Trophoblast cell (in vitro differentiated cells and primary cell): ENCODE data around the gene PCGF2.
A peak's percentile ranks its signal among the peaks of the same experiment; 100 is the strongest.

Experiments used
- DNase-seq, 2 donors: peaks; one replicate each; pipeline ENCODE4 v3.0.0-alpha.2; 2016
- H2AFZ ChIP-seq: 2 replicates; pipeline ENCODE4 v1.6.1; 2013; ENCODE audit warnings: low read length, moderate library complexity, mild to moderate bottlenecking; ENCODE audit not compliant: insufficient read depth, poor library complexity
- H2AK5ac ChIP-seq: 2 replicates; pipeline ENCODE4 v1.6.1; 2013; ENCODE audit warnings: mild to moderate bottlenecking, low read length
- H2BK120ac ChIP-seq: 2 replicates; pipeline ENCODE4 v1.6.1; 2013; ENCODE audit warnings: low read length, mild to moderate bottlenecking, moderate library complexity; ENCODE audit not compliant: insufficient read depth, poor library complexity
- H2BK12ac ChIP-seq: 2 replicates; pipeline ENCODE4 v1.6.1; 2013; ENCODE audit warnings: mild to moderate bottlenecking, low read length, moderate library complexity
- H2BK5ac ChIP-seq: 2 replicates; pipeline ENCODE4 v1.6.1; 2013; ENCODE audit warnings: low read length, low read depth, moderate library complexity, mild to moderate bottlenecking; ENCODE audit not compliant: poor library complexity
- H3K14ac ChIP-seq: 2 replicates; pipeline ENCODE4 v1.6.1; 2013; ENCODE audit warnings: mild to moderate bottlenecking, low read length
- H3K18ac ChIP-seq: 2 replicates; pipeline ENCODE4 v1.6.1; 2013; ENCODE audit warnings: mild to moderate bottlenecking, low read length
- H3K23ac ChIP-seq: 2 replicates; pipeline ENCODE4 v1.6.1; 2013; ENCODE audit warnings: low read length
- H3K27ac ChIP-seq: 2 replicates; pipeline ENCODE4 v1.5.1; 2013; ENCODE audit warnings: low read depth, mild to moderate bottlenecking, inconsistent platforms, low read length, moderate library complexity
- H3K27me3 ChIP-seq: 2 replicates; pipeline ENCODE4 v1.6.1; 2013; ENCODE audit warnings: inconsistent platforms, mild to moderate bottlenecking, low read length, moderate library complexity; ENCODE audit not compliant: insufficient read depth
- H3K36me3 ChIP-seq, 2 experiments: 1 replicate in 1 of 2; 2 replicates in 1 of 2; pipeline ENCODE4 v1.6.1; 2013; ENCODE audit warnings: low read length in 2 of 2, mild to moderate bottlenecking in 2 of 2, moderate library complexity in 1 of 2; ENCODE audit not compliant: insufficient read depth in 2 of 2, control insufficient read depth in 1 of 2
- H3K4ac ChIP-seq: 2 replicates; pipeline ENCODE4 v1.6.1; 2013; ENCODE audit warnings: low read depth, mild to moderate bottlenecking, low read length, moderate library complexity
- H3K4me1 ChIP-seq, 2 experiments: 1 replicate in 1 of 2; 2 replicates in 1 of 2; pipeline ENCODE4 v1.6.1; 2013; ENCODE audit warnings: low read length in 2 of 2, mild to moderate bottlenecking in 2 of 2, moderate library complexity in 1 of 2; ENCODE audit not compliant: insufficient read depth in 2 of 2, control insufficient read depth in 1 of 2
- H3K4me2 ChIP-seq: 2 replicates; pipeline ENCODE4 v1.6.1; 2013; ENCODE audit warnings: inconsistent platforms, mild to moderate bottlenecking, low read length, moderate library complexity
- H3K4me3 ChIP-seq: 2 replicates; pipeline ENCODE4 v1.5.1; 2013; ENCODE audit warnings: mild to moderate bottlenecking, low read depth, low read length, inconsistent platforms
- H3K79me1 ChIP-seq: one replicate; pipeline ENCODE4 v1.6.1; 2013; ENCODE audit warnings: low read length
- H3K79me2 ChIP-seq: 2 replicates; pipeline ENCODE4 v1.6.1; 2013; ENCODE audit warnings: low read length, mild to moderate bottlenecking; ENCODE audit not compliant: control insufficient read depth, insufficient read depth, poor library complexity
- H3K9ac ChIP-seq: 2 replicates; pipeline ENCODE4 v1.6.1; 2013; ENCODE audit warnings: mild to moderate bottlenecking, low read length
- H3K9me3 ChIP-seq: 2 replicates; pipeline ENCODE4 v1.6.1; 2013; ENCODE audit warnings: low read depth, mild to moderate bottlenecking, control low read depth, inconsistent platforms, low read length; ENCODE audit not compliant: insufficient read depth
- H4K12ac ChIP-seq: 2 replicates; pipeline ENCODE4 v1.6.1; 2013; ENCODE audit warnings: low read depth, mild to moderate bottlenecking, low read length, moderate library complexity
- H4K8ac ChIP-seq: 2 replicates; pipeline ENCODE4 v1.6.1; 2013; ENCODE audit warnings: low read depth, mild to moderate bottlenecking, low read length, moderate library complexity
- H4K91ac ChIP-seq: one replicate; pipeline ENCODE4 v1.6.1; 2013; ENCODE audit warnings: low read depth, mild to moderate bottlenecking, low read length, moderate library complexity
- WGBS: extraction: QIAGEN DNeasy Blood & Tissue Kit; methylation state at CpG from one replicate; pipeline ENCODE4 v1.1.7; 2013; ENCODE audit warnings: missing lambda C conversion rate; ENCODE audit not compliant: insufficient read length, insufficient coverage; ENCODE audit errors: extremely low coverage; 5-methylcytosine and 5-hydroxymethylcytosine counted together

The PCGF2 gene

DNA sequence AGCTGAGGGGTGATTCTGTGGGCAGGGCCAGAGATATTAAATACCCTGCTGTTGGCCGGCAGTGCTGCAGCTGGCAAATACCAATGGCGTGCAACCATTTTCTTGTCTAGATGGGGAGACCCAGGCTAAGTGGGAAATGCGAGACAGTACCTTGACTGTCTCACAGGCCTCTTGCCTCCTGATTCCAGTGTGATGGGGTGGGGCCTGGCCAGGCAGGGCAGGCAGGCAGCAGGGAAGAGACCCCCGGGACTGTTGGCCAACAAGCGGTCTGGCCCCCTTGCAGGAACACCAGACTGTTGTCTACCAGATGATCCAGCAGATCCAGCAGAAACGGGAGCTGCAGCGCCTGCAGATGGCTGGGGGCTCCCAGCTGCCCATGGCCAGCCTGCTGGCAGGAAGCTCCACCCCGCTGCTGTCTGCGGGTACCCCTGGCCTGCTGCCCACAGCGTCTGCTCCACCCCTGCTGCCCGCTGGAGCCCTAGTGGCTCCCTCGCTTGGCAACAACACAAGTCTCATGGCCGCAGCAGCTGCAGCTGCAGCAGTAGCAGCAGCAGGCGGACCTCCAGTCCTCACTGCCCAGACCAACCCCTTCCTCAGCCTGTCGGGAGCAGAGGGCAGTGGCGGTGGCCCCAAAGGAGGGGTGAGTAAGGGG, 23.7 kb downstream of the PCGF2 start:
- Histone ChIP-seq H3K14ac (no peak overlapping the region), H2BK120ac (no peak overlapping the region), H3K9ac (no peak overlapping the region), H3K36me3 (peaks cover 11 to 25% of the 10 kb centered on the region in 2 experiments), H2BK12ac (no peak overlapping the region), H4K12ac (no peak overlapping the region), H3K4me1 (peaks cover 6 to 7% of the 10 kb centered on the region in 2 experiments), H4K91ac (no peak overlapping the region), H3K18ac (no peak overlapping the region), H3K79me2 (no peaks in the 10 kb centered on the region), H3K27ac (no peak overlapping the region), H2AFZ (no peak overlapping the region), H3K23ac (no peak overlapping the region), H3K9me3 (peaks cover 1% of the 10 kb centered on the region), H2AK5ac (no peak overlapping the region), H2BK5ac (no peak overlapping the region), H4K8ac (no peak overlapping the region), H3K27me3 (no peaks in the 10 kb centered on the region), H3K79me1 (peaks cover 2% of the 10 kb centered on the region), H3K4me2 (no peak overlapping the region), H3K4ac (no peak overlapping the region), H3K4me3 (no peak overlapping the region)
- no CpG with 5 or more reads among the region's 16 CpGs for WGBS
- DNase-seq: no peak

DNA sequence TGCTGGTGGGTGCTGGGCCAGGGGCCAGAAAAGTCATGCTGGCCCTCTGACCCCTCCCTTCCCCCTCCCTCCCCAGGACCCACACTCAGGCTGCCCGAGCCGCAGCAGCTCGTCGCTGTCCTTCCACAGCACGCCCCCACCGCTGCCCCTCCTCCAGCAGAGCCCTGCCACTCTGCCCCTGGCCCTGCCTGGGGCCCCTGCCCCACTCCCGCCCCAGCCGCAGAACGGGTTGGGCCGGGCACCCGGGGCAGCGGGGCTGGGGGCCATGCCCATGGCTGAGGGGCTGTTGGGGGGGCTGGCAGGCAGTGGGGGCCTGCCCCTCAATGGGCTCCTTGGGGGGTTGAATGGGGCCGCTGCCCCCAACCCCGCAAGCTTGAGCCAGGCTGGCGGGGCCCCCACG, 26.3 kb downstream of the PCGF2 start:
- Histone ChIP-seq H2BK5ac (no peak overlapping the region), H2AFZ (no peak overlapping the region), H3K4me3 (no peak overlapping the region), H3K36me3 (peaks cover 20 to 34% of the 10 kb centered on the region in 2 experiments), H3K4ac (no peak overlapping the region), H2BK120ac (no peak overlapping the region), H4K12ac (no peak overlapping the region), H3K79me2 (no peaks in the 10 kb centered on the region), H3K9me3 (peaks cover 1% of the 10 kb centered on the region), H3K27ac (no peak overlapping the region), H3K79me1 (peaks cover 3% of the 10 kb centered on the region), H3K23ac (no peak overlapping the region), H3K9ac (no peak overlapping the region), H4K91ac (no peak overlapping the region), H4K8ac (no peak overlapping the region), H3K4me2 (no peak overlapping the region), H3K4me1 (peaks cover 8 to 12% of the 10 kb centered on the region in 2 experiments), H2AK5ac (no peak overlapping the region), H2BK12ac (no peak overlapping the region), H3K27me3 (no peaks in the 10 kb centered on the region), H3K14ac (no peak overlapping the region), H3K18ac (no peak overlapping the region)
- WGBS: no CpG with 5 or more reads among the region's 16 CpGs
- DNase-seq: no peak

- Histone ChIP-seq H3K18ac (no peak overlapping the region), H4K8ac (no peak overlapping the region), H3K36me3 (peaks cover 26 to 40% of the 10 kb centered on the region in 2 experiments), H3K79me2 (no peaks in the 10 kb centered on the region), H2AK5ac (no peak overlapping the region), H2BK120ac (no peak overlapping the region), H2BK12ac (no peak overlapping the region), H3K23ac (no peak overlapping the region), H2BK5ac (no peak overlapping the region), H4K91ac (no peak overlapping the region), H3K27me3 (no peaks in the 10 kb centered on the region), H3K4me2 (no peak overlapping the region), H3K9me3 (peaks cover 1% of the 10 kb centered on the region), H3K4me1 (peaks cover 8 to 12% of the 10 kb centered on the region in 2 experiments), H3K4ac (no peak overlapping the region), H3K9ac (no peak overlapping the region), H4K12ac (no peak overlapping the region), H3K14ac (no peak overlapping the region), H2AFZ (no peak overlapping the region), H3K79me1 (peaks cover 3% of the 10 kb centered on the region), H3K4me3 (no peak overlapping the region), H3K27ac (no peak overlapping the region)
- no peak for DNase-seq
- no CpG with 5 or more reads among the region's 6 CpGs for whole genome bisulfite sequencing
Measured at GRCh38 chr17:38720941-38721340, 27.2 kb downstream of the PCGF2 start.

DNA sequence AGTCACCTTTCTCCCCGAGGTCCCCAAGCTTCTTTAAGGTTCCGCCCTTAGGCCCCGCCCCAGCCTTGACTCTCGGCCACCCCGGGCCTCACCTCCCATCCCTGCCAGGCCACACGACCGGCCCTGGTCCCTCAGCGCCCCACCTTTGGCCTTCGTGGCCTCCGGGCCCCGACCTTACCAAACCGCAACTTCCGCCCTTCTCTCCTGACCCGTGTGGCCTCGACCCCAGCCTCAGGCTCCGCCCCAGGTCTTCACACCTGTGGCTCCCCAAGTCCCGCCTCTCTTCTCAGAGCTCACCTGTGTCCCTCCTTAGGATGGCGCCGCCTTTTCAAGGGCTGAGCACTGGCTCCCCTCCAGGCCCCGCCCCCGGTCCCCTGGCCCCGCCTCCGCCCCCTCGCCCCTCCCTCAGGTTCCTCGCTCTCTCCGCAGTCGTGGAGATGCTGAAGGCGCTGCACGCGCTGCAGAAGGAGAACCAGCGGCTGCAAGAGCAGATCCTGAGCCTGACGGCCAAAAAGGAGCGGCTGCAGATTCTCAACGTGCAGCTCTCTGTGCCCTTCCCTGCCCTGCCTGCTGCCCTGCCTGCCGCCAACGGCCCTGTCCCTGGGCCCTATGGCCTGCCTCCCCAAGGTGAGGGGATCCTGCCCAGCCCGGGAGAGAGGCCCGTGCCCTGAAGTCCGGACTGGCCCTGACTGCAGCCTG, 28.0 kb downstream of the PCGF2 start:
- H3K23ac ChIP-seq: no peak overlapping the region
- WGBS: no CpG with 5 or more reads among the region's 39 CpGs

More for the DNA sequence above, 28.0 kb downstream of the PCGF2 start:
- Histone ChIP-seq H3K27ac (no peak overlapping the region), H3K9ac (no peak overlapping the region), H2AFZ (no peak overlapping the region), H3K79me2 (no peaks in the 10 kb centered on the region), H3K9me3 (peaks cover 1% of the 10 kb centered on the region), H2BK120ac (no peak overlapping the region), H3K18ac (no peak overlapping the region), H3K14ac (no peak overlapping the region), H3K27me3 (no peaks in the 10 kb centered on the region), H3K4me1 (peaks cover 8 to 12% of the 10 kb centered on the region in 2 experiments), H2AK5ac (peak overlapping the region; percentile 12), H4K8ac (peak overlapping the region; percentile 79), H3K4me2 (peak overlapping the region; percentile 66), H4K12ac (no peak overlapping the region), H3K36me3 (peaks cover 31 to 43% of the 10 kb centered on the region in 2 experiments), H3K79me1 (peaks cover 3% of the 10 kb centered on the region), H3K4ac (no peak overlapping the region), H3K4me3 (no peak overlapping the region), H2BK5ac (no peak overlapping the region), H4K91ac (peak overlapping the region; percentile 45), H2BK12ac (peak overlapping the region; percentile 8)
- no peak for DNase-seq
